Activated CD4-positive, alpha-beta T cell treated with anti-CD3 and anti-CD28 coated beads, Interleukin-2, amount 10 ng/mL, durations not matched to agents 24 days and 14 days (primary cell): Measurements from ENCODE around the gene CCDC43. TPM values are rescaled to one million over a fixed set of nuclear protein-coding genes. Genes with fewer than 3 reads are reported as not detected.
"Not testable (repeated sequence)": the region's sequence is repeated elsewhere in the genome, so short reads cannot be mapped to it uniquely, and the experiment has no call there.

Source experiments
- DNase-seq: peaks from one replicate; pipeline ENCODE4 v3.0.0; 2022
- H3K27ac Mint-ChIP-seq: one replicate; pipeline ENCODE4 v1.8.0; 2022; ENCODE audit warnings: mild to moderate bottlenecking, mixed read lengths
- H3K27me3 Mint-ChIP-seq: one replicate; pipeline ENCODE4 v1.8.0; 2022; ENCODE audit warnings: mixed read lengths
- H3K36me3 Mint-ChIP-seq: one replicate; pipeline ENCODE4 v1.8.0; 2022; ENCODE audit warnings: low read depth, mild to moderate bottlenecking, mixed read lengths
- H3K4me1 Mint-ChIP-seq: one replicate; pipeline ENCODE4 v1.8.0; 2021; ENCODE audit warnings: mixed read lengths
- H3K4me3 Mint-ChIP-seq: one replicate; pipeline ENCODE4 v1.8.0; 2022; ENCODE audit warnings: mild to moderate bottlenecking, moderate library complexity, mixed read lengths
- H3K9me3 Mint-ChIP-seq: one replicate; pipeline ENCODE4 v1.8.0; 2021; ENCODE audit warnings: mixed read lengths
- intact Hi-C: fragments of 100-400 bp; cut with micrococcal nuclease; formaldehyde crosslinking; loops from one replicate; pipeline ENCODE4 v1.15.1; 2023
- total RNA-seq: library from RNA; stranded (reverse); gene quantifications from 2 replicates; pipeline ENCODE4 v1.2.3, GENCODE V29; 2022

Gene CCDC43
- total RNA-seq = 42.7 and 43.9 TPM in 2 replicates

DNA sequence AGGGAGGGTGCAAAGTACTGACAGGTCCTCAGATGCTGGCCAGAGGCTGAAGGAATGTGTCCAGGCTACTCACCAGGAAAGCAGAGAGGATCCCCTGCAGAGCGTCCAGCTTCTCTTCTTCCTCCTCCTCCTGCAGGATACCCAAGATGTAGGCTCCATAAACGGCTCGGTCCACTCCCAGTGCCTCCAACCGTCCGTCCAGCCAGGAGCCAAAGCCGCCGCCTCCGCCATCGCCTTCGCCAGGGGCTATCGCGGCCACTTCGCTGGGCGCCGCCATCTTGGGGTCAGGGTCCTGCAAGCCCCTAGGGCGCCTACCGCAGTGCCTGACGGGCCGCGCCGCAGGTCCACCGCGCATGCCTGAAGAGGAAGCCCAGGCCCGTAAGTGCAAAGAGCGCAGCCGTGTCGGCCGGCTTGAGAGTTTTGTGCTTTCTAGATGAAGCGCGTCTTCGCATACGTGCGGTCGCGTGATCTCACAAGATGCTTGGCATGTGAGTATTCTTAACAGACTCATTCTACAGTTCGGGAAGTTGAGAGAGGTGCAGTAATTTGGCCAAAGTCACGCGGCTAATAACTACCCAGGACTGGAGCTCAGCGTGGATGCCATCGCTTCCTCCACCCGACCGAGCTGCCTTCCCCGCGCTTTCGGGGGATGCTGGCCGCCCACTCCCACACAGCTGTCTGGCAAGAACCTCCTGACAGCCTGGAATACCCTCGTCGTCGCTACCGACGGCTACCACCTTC, at the start of gene CCDC43:
TSS of gene CCDC43 (minus strand) at position 300 of the 741 bp plus-strand sequence. CDS start at position 277, 23 bp downstream.
- Mint-ChIP-seq H3K4me1 (peaks cover 31% of the 10 kb centered on the region), H3K36me3 (peaks cover 18% of the 10 kb centered on the region), H3K27me3 (peaks cover 2% of the 10 kb centered on the region), H3K4me3 (peak within 1 kb of the TSS; percentile 100), H3K27ac (peak within 1 kb of the TSS; percentile 96), H3K9me3 (no peaks in the 10 kb centered on the region)
- peak; percentile 98 for DNase-seq
- intact Hi-C loops = loop anchor here (1.0 kb wide), 1 partner anchor 19 kb away; the partner anchor contains the start of gene DBF4B

DNA sequence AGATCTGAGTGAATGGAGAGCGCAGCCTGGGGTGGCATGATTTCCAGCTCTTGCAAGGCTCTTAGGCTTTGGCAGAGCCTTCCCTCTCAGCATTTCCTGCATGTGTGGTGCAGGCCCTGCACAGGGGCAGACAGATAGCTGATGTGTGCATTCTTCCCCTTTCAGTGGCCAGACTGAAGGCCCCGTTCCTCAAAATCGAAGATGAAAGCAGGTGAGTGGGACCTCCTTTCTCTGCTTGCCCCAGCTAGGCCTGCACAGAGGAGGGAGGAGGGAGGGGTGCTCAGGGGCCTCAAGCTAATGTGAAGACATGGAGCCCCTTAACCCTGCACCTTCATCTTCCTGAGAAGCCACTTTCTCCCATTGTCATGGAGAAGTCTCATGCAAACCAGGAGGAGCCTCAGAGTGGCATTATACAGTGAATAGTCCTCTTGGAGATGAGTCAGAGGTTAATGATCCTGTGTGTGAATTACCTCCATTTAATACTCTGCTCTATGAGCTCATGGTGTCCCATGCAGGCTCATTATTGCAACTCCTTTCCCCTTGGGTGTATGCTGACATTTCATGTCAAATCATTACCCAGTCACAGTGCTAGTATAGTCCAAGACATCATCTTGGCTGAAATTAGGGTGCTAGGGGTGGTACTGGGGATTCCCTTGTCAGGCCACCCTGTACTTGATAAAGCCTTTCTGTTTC, 48.8 kb upstream of the CCDC43 start:
- DNase-seq = no peak
- no peaks in the 10 kb centered on the region for H3K4me1 Mint-ChIP-seq
- intact Hi-C loops = no loop called here
- H3K36me3 Mint-ChIP-seq = peaks cover 11% of the 10 kb centered on the region
- no peak overlapping the region for H3K4me3 Mint-ChIP-seq
- H3K9me3 Mint-ChIP-seq = no peaks in the 10 kb centered on the region
- no peaks in the 10 kb centered on the region for H3K27me3 Mint-ChIP-seq
- H3K27ac Mint-ChIP-seq = no peak overlapping the region

GRCh38 chr17:44736551-44737240, 47.1 kb upstream of the CCDC43 start:
- no peak overlapping the region for H3K4me3 Mint-ChIP-seq
- H3K36me3 Mint-ChIP-seq = peaks cover 9% of the 10 kb centered on the region
- H3K9me3 Mint-ChIP-seq = no peaks in the 10 kb centered on the region
- intact Hi-C loops = no loop called here
- no peak for DNase-seq
- H3K4me1 Mint-ChIP-seq = no peaks in the 10 kb centered on the region
- no peaks in the 10 kb centered on the region for H3K27me3 Mint-ChIP-seq
- no peak overlapping the region for H3K27ac Mint-ChIP-seq

- H3K27me3 Mint-ChIP-seq = no peaks in the 10 kb centered on the region
- no peak overlapping the region for H3K27ac Mint-ChIP-seq
- H3K4me1 Mint-ChIP-seq = no peaks in the 10 kb centered on the region
- H3K9me3 Mint-ChIP-seq = no peaks in the 10 kb centered on the region
- H3K36me3 Mint-ChIP-seq = peaks cover 15% of the 10 kb centered on the region
- intact Hi-C loops = no loop called here
- no peak for DNase-seq
- no peak overlapping the region for H3K4me3 Mint-ChIP-seq
Measured at GRCh38 chr17:44734272-44734671, 44.7 kb upstream of the CCDC43 start.

GRCh38 chr17:44733753-44734152, 44.2 kb upstream of the CCDC43 start:
- Mint-ChIP-seq H3K36me3 (peaks cover 12% of the 10 kb centered on the region), H3K4me3 (no peak overlapping the region), H3K9me3 (no peaks in the 10 kb centered on the region), H3K27me3 (no peaks in the 10 kb centered on the region), H3K27ac (no peak overlapping the region), H3K4me1 (no peaks in the 10 kb centered on the region)
- intact Hi-C loops = no loop called here
- no peak for DNase-seq

GRCh38 chr17:44726121-44726520, 36.5 kb upstream of the CCDC43 start:
- H3K27me3 Mint-ChIP-seq, intact Hi-C loops, H3K4me1 Mint-ChIP-seq, DNase-seq, H3K27ac Mint-ChIP-seq, H3K4me3 Mint-ChIP-seq, H3K9me3 Mint-ChIP-seq: not testable (repeated sequence)
- peaks cover 22% of the 10 kb centered on the region for H3K36me3 Mint-ChIP-seq

DNA sequence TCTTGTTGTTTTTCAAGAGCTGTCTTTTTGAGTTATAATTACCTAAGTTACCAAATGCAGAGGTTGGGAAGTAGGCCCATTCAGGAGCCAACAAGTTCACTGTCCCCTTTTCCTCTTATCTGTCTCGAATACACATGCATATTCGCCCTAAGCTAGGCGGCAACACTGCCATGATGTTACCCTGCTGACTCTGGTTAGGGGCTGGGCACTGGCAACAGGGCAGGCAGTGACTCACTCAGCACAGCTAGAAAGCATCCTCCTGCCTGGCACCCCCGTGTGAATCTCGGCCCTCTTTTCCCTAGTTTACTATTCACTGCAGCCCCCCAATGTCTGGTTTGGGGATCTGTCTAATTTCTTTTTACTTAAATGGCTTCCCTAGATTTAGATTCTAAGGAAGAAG, 32.7 kb upstream of the CCDC43 start:
- no peaks in the 10 kb centered on the region for H3K27me3 Mint-ChIP-seq

GRCh38 chr17:44719444-44719843, 29.9 kb upstream of the CCDC43 start:
- no peaks in the 10 kb centered on the region for H3K27me3 Mint-ChIP-seq
- no peak for DNase-seq
- intact Hi-C loops = no loop called here
- H3K4me3 Mint-ChIP-seq = no peak overlapping the region
- peaks cover 25% of the 10 kb centered on the region for H3K36me3 Mint-ChIP-seq
- H3K27ac Mint-ChIP-seq = no peak overlapping the region
- no peaks in the 10 kb centered on the region for H3K9me3 Mint-ChIP-seq
- H3K4me1 Mint-ChIP-seq = no peaks in the 10 kb centered on the region

More for the DNA sequence above, 32.7 kb upstream of the CCDC43 start:
- Mint-ChIP-seq H3K4me3 (no peak overlapping the region), H3K9me3 (no peaks in the 10 kb centered on the region), H3K36me3 (peaks cover 16% of the 10 kb centered on the region), H3K27ac (no peak overlapping the region), H3K4me1 (no peaks in the 10 kb centered on the region)
- intact Hi-C loops = no loop called here
- no peak for DNase-seq

DNA sequence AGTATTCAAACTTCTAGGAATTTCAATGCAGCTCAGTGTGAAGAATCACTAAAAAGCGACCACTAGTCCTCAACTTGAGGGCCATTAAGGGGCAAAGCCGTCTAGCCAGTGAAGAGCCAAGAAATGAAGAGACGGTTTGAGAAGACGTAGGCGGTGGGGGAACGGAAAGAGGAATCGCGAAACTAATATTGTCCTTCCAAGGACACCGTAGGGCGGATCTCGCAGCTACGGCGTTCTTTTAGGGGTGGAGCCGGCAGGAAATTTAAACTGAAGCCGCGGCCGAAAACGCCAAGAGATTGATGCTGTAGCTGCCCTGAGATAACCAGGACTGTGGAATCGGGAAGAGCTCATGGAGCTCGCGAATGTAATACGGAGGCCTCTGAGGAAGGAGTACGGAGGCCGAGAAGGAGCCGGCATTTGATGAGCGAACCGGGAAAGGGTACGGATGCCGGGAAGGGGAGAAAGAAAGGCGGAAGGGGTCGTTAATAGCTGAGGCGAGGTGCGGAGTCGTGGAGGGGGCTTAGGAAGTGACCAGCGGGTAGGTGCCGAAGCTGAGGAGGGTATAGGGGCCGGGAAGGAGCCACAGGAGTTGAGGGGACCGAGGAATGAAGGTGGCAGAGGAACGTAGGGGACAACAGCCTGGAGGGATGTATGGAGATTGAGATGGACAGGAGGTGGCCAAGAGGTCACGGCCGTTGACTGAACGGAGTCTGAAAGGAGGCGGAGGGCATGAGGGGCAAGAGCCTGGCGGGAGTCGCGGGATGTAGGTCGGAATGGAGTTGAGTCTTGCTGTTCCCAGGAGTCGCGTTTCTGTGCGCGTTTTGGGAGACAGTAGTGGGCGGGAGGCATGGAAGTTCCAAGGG, 19.1 kb upstream of the CCDC43 start, which contains the start of gene DBF4B:
TSS of gene DBF4B (plus strand) at position 265 of the 863 bp plus-strand sequence. CDS start at position 421, 156 bp downstream.
- H3K4me1 Mint-ChIP-seq = peaks cover 5% of the 10 kb centered on the region
- H3K9me3 Mint-ChIP-seq = no peaks in the 10 kb centered on the region
- intact Hi-C loops = loop anchor here (1.0 kb wide), 2 partner anchors 19 to 205 kb away; partner anchors contain the start of genes CCDC43 and GPATCH8

DNA sequence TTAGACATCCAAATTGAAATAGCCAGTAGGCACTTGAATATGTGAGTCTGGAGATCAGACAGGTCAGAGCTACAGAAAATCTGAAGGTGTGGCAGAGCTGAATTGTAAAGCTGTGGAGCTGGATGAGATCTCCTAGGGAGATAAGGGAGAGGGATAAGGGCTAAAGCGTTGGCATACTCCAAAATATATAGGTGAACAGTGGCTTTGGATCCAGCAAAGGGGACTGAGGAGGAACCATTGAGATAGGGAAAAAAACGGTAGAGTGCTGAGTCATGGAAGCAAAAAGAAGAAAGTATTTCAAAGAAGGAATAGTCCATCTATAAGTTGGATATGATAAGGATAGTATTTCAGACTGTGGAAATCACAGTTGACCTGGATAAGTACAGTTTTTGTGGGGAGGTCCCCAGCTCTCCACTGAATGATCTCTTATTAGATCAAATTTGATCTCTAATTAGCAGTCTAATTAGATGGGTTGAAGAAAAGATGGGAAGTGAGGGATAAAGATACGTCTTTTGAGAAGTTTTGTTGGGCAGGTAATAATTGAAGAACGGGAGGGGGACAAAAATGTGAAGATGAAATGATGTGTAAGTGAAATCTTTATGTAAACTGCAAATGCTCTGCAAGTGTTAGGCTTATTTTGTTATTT, 18.3 kb upstream of the CCDC43 start:
- Mint-ChIP-seq H3K4me1 (peaks cover 5% of the 10 kb centered on the region), H3K27me3 (peaks cover 7% of the 10 kb centered on the region), H3K9me3 (no peaks in the 10 kb centered on the region), H3K4me3 (no peak overlapping the region), H3K27ac (no peak overlapping the region), H3K36me3 (peaks cover 1% of the 10 kb centered on the region)
- intact Hi-C loops = loop anchor here (1.0 kb wide), 2 partner anchors 19 to 205 kb away; partner anchors contain the start of genes CCDC43 and GPATCH8
- no peak for DNase-seq

More for the DNA sequence above, 19.1 kb upstream of the CCDC43 start, which contains the start of gene DBF4B:
- H3K27ac Mint-ChIP-seq = peak within 1 kb of the TSS; percentile 17
- peak; percentile 96 for DNase-seq
- H3K36me3 Mint-ChIP-seq = peaks cover 2% of the 10 kb centered on the region
- H3K4me3 Mint-ChIP-seq = no peak within 1 kb of the TSS
- H3K27me3 Mint-ChIP-seq = peaks cover 7% of the 10 kb centered on the region

GRCh38 chr17:44700288-44700687, 10.7 kb upstream of the CCDC43 start:
- H3K9me3 Mint-ChIP-seq, H3K36me3 Mint-ChIP-seq, intact Hi-C loops, DNase-seq, H3K4me1 Mint-ChIP-seq, H3K27ac Mint-ChIP-seq, H3K4me3 Mint-ChIP-seq, H3K27me3 Mint-ChIP-seq: not testable (repeated sequence)

- Mint-ChIP-seq H3K27me3 (peaks cover 2% of the 10 kb centered on the region), H3K4me3 (no peak overlapping the region), H3K4me1 (peaks cover 18% of the 10 kb centered on the region), H3K9me3 (no peaks in the 10 kb centered on the region), H3K27ac (no peak overlapping the region), H3K36me3 (peaks cover 3% of the 10 kb centered on the region)
- intact Hi-C loops = no loop called here
- DNase-seq = no peak
Measured at GRCh38 chr17:44693609-44694008, 4.0 kb upstream of the CCDC43 start.
